HG03469 (cell line): ENCODE measurements around the gene HPSE2.

Experiments used
- ATAC-seq: cut with Tn5 transposase; IDR thresholded peaks from one replicate; pipeline ENCODE4 v1.9.1; 2021; ENCODE audit warnings: mild to moderate bottlenecking, moderate library complexity, moderate number of reproducible peaks; ENCODE audit not compliant: unreplicated experiment

Gene HPSE2

DNA sequence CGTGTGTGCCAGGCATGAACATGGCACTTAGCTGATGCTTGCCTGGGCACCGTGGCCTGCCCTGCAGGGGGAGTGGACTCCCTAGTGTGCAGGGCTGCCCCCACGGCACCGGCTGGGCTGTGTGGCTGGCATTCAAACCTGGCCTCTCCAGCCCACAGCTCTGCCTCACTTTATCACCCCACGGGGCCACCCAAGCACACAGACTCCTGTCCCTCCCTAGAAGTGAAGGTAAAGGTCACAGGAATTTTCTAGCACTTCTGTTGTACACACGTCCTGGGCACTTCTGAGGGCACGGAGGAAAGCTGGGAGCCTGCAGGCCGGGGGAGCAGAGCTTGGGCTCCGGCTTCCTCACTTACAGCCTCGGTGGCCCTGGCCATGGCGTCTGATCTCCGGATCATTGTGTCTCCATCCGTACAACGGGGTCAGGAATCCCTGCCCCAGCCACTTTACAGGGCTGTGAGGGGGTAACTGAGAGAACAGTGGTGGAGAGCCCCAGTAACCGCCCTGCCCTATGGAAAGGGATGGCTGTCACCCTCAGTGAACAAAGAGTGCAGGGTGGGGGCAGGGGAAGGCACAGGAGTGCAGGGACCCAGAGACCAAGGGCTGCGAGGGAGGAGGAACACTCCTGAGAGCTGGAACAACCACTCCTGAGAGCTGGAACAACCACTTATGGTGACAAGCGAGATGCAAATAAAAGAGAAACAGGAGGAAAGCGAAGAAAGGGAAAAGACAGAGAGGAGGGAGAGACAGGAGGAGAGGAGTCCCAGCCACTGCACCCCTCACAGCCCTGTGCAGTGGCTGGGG is 816.8 kb downstream of the HPSE2 start:
- no peak for ATAC-seq

- no peak for ATAC-seq
These were observed 817.5 kb downstream of the HPSE2 start for GRCh38 chr10:98417973-98418664.

GRCh38 chr10:98417481-98417959 is 818.1 kb downstream of the HPSE2 start:
- no peak for ATAC-seq

GRCh38 chr10:98416606-98417388 is 818.9 kb downstream of the HPSE2 start:
- ATAC-seq, result no peak

DNA sequence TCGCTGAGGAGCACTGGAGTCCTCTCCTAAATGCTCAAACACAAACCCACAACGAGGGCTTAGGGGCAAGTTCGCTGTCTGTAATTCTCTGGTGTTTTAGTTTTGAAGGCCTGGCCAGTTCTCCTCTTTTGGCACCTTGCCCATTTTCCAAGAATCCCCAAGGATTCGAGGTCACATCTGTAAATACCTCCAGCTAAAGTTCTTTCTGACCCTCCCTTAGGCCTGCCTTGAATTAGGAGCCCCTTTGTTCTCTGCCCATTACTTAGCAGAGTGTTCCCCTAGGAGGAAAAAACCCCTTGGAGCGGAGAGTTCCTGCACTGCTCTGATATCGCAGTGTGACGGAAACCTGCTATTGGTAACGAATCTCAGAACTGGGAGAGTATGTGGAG is 819.9 kb downstream of the HPSE2 start:
- no peak for ATAC-seq

- peak; percentile 61 for ATAC-seq
These were observed 820.5 kb downstream of the HPSE2 start, which contains the start of gene PYROXD2 for GRCh38 chr10:98414932-98415730. Gene PYROXD2 (minus strand): TSS chr10:98415182. CDS start chr10:98415135, 47 bp downstream.

DNA sequence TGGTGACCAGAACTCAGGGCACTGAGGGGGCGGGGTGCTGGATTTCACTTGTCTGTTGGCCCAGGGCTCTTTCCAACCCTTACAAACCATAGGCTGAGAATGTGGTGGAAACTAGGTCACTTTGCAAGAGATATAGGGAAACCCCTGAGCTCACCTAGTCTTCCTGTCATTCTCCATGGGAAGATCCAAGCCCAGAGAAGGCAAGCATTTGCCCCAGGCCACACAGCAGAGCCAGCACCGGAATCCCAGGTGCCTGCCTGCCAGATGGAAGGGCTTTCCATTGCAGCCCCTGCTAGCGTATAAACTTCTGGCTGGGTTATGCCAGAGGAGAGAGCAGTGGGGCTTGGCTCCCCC is 821.1 kb downstream of the HPSE2 start:
- ATAC-seq, result no peak

- no peak for ATAC-seq
These were observed 823.9 kb downstream of the HPSE2 start for GRCh38 chr10:98411768-98412167.

DNA sequence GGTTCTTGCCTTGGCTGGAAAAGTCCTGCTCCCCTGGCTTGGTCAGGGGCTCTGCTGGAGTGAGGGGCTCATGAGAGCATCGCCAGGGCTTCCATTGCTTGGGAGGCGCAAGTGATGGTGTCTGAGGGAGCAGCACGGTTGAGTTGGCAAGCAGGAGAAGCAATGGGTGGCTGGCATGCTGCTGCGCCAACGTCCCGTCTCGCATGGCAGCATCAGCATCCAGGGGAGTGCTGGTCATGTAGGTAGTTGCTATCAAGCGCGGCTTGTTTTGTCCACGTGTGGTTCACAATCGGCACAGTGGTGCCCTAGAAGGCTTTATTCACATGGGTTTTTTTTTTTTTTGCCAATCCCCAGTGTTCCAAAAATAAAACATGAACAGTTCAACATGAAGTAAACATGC is 824.5 kb downstream of the HPSE2 start:
- ATAC-seq, result no peak

- ATAC-seq, result no peak
These were observed 824.9 kb downstream of the HPSE2 start for GRCh38 chr10:98410759-98411158.

DNA sequence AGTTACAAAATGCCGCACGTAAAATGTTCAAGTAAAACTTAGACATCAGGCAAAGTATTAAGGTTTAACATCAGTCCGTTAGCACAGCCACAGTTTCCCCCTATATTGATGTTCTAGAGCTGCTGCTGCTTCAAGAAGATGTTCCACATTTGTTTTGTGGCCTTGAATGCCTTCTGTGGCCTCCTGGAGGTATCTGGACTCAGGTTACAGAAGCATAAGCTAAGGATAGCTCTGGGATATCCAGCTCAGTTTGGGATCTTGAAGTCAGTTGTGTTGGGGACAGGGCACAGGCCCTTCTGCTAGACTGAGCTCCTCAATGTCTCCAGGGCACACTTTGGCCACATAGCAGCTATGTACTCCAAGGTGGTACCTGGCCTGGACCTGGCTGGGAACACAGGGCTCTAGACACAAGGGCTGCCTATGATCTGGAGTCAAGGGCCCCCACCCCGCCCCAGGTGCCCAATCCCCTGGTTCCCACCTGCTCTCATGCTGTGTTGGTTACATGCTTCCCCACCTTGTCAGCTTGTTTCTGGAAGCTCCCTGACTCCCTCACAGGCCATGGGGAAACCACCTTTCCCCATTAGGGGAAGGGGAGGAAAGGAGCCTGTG is 825.4 kb downstream of the HPSE2 start:
- ATAC-seq, result no peak

- no peak for ATAC-seq
These were observed 826.9 kb downstream of the HPSE2 start for GRCh38 chr10:98408799-98409198.

DNA sequence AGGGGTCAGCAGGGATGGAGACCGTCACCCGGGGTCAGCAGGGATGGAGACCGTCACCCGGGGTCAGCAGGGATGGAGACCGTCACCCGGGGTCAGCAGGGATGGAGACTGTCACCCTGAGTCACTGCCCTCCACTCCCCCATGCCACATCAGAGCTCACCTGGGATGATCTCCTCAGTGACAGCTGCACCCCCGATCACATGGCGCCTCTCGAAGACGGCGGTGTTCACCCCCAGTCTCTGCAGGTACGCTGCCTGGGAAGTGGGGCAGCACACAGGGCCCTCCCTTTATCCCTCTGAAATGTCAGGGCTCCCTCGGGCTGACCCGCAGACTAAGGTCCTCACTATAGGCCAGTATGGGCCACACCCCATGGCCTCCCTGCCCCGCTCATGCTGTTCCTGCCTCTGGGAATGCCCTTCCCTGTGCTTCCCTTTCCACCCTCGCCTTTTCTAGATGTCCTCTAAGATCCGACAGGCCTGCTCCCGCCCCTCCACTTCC is 827.9 kb downstream of the HPSE2 start:
- ATAC-seq, result no peak
